HCT116 (cell line): ENCODE data around the gene SIN3B.

Experiments
- EZH2 ChIP-seq: fragments of 200-600 bp; sonication (generic); IDR thresholded peaks from 2 replicates; pipeline ENCODE4 v1.6.1; 2017; ENCODE audit warnings: antibody characterized with exemption, mixed run types
- POLR2A ChIP-seq: IDR thresholded peaks from 2 replicates; pipeline ENCODE4 v1.7.0; 2011; ENCODE audit warnings: borderline replicate concordance; ENCODE audit not compliant: insufficient read depth, insufficient read length; ENCODE audit errors: extremely low read depth
- POLR2AphosphoS5 ChIP-seq: IDR thresholded peaks from 2 replicates; pipeline ENCODE4 v1.6.1; 2011; ENCODE audit warnings: mild to moderate bottlenecking, low read depth, low read length, moderate library complexity
- SIN3A ChIP-seq: IDR thresholded peaks from 2 replicates; pipeline ENCODE4 v1.6.1; 2012; ENCODE audit warnings: low read depth
- ZFX ChIP-seq: fragments of 450-650 bp; IDR thresholded peaks from 2 replicates; pipeline ENCODE4 v1.6.1; 2017
- ZNF274 ChIP-seq: fragments of 200-500 bp; sonication (Bioruptor generic); IDR thresholded peaks from 2 replicates; pipeline ENCODE4 v1.6.1; 2014; ENCODE audit warnings: mild to moderate bottlenecking, low read depth, low read length, inconsistent platforms
- TF ChIP-seq, protein P1 (sequence below), 3 experiments: fragments of 200-600 bp in 1 of 3; sonication (generic) in 1 of 3; IDR thresholded peaks in 2 of 3; conservative IDR thresholded peaks in 1 of 3; 2 replicates each; pipeline ENCODE4 v1.5.1; 2012 to 2017; ENCODE audit warnings: low read depth in 2 of 3, low read length in 2 of 3, antibody characterized with exemption in 1 of 3, borderline replicate concordance in 1 of 3, control low read depth in 1 of 3, mild to moderate bottlenecking in 1 of 3, mixed read lengths in 1 of 3, mixed run types in 1 of 3, moderate library complexity in 1 of 3; ENCODE audit not compliant: insufficient read depth in 1 of 3

DNA sequence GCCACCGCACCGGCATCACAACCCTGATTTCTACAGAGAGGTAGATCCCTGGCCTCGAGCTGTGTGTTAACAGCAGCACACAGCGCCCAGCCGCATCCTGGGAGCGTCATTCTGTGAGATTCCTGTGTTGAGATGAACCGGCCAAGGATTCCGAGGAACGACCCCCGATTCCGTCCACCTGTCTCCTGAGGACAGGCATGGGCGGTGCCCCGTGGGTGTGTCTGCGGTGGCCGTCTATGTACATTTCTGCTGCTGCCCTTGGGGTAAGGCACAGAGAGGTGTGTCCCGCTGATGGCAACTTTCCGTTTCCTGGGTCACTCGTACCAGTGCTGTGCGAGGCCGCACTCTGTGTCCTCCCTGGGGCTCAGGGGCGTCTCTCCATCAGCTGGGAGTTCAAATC lies 43.5 kb downstream of the SIN3B start:
- TF ChIP-seq POLR2AphosphoS5: no peak
- TF ChIP-seq, protein P1, sequence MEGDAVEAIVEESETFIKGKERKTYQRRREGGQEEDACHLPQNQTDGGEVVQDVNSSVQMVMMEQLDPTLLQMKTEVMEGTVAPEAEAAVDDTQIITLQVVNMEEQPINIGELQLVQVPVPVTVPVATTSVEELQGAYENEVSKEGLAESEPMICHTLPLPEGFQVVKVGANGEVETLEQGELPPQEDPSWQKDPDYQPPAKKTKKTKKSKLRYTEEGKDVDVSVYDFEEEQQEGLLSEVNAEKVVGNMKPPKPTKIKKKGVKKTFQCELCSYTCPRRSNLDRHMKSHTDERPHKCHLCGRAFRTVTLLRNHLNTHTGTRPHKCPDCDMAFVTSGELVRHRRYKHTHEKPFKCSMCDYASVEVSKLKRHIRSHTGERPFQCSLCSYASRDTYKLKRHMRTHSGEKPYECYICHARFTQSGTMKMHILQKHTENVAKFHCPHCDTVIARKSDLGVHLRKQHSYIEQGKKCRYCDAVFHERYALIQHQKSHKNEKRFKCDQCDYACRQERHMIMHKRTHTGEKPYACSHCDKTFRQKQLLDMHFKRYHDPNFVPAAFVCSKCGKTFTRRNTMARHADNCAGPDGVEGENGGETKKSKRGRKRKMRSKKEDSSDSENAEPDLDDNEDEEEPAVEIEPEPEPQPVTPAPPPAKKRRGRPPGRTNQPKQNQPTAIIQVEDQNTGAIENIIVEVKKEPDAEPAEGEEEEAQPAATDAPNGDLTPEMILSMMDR (IDR thresholded peaks at IDR 0.05 in 2 of 3, conservative IDR thresholded peaks at IDR 0.05 in 1 of 3; ENCODE audit: borderline replicate concordance in 1 of 3, insufficient read depth in 1 of 3, low read depth in 2 of 3, low read length in 2 of 3): no peak
- no peak for TF ChIP-seq POLR2A
- no peak for TF ChIP-seq SIN3A
- no peak for TF ChIP-seq ZFX
- TF ChIP-seq EZH2: no peak
- no peak for TF ChIP-seq ZNF274
